HG02973 (cell line): Measurements from ENCODE around the gene CLEC18B.
"Not testable (repeated sequence)": the region's sequence is repeated elsewhere in the genome, so short reads cannot be mapped to it uniquely, and the experiment has no call there.

Experiments used
- ATAC-seq: cut with Tn5 transposase; IDR thresholded peaks from one replicate; pipeline ENCODE4 v1.9.1; 2021; ENCODE audit warnings: moderate library complexity; ENCODE audit not compliant: unreplicated experiment

The CLEC18B gene

GRCh38 chr16:74367469-74368001, 53.7 kb downstream of the CLEC18B start:
- ATAC-seq = not testable (repeated sequence)

DNA sequence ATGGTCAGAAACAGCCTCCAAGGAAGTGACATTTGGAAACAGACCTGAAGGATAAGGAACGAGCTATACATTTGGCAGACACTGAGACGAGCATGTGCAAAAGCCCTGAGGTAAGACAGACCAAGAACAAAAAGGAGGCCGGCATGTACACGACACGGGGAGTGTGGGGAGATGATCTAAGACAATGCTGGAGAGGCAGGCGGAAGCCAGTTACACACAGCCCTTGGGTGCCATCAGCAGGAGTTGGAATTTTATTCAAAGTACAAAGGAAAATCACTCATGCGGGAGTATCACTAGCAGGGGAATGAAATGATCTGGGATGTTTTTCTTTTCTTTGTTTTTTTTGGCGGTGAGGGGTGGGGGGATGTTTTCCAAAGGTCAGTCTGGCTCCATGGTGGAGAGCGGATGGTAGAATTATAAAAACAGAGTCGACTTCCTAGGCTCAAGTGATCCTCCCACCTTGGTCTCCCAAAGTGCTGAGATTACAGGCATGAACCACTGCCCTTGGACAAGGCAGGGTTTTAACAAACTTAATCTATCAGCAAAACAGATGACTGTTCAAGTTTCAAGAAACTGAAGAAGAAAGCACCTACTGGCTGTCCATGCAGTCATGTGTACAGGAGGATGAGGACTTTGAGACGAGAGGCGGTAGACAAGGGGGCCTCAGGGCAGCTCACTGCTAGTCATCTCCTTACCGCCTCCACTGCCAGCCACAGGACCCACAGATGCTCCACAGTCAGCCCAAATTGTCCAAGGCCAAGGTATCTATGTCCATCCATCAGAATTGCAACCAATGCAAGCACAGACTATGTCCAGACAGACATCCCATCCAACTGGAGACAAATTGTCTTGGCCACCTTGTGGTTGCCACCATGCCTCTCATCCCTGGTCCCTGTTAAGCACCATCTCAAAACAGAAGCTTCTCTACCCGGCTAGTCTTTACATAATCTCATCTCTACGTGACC, 59.4 kb downstream of the CLEC18B start:
- not testable (repeated sequence) for ATAC-seq
